Mesenchymal stem cell (in vitro differentiated cells and primary cell): ENCODE results near the gene C4orf51.

Source experiments
- DNase-seq: peaks from one replicate; pipeline ENCODE4 v3.0.0-alpha.2; 2013
- H2AFZ ChIP-seq: one replicate; pipeline ENCODE4 v1.6.1; 2013; ENCODE audit warnings: low read depth, mild to moderate bottlenecking, control low read depth, inconsistent platforms, low read length, moderate library complexity
- H2AK5ac ChIP-seq: 2 replicates; pipeline ENCODE4 v1.6.1; 2013; ENCODE audit warnings: low read length, moderate library complexity, mild to moderate bottlenecking, inconsistent platforms; ENCODE audit not compliant: severe bottlenecking
- H2BK120ac ChIP-seq: one replicate; pipeline ENCODE4 v1.6.1; 2013; ENCODE audit warnings: low read depth, mild to moderate bottlenecking, inconsistent platforms, low read length, moderate library complexity
- H2BK12ac ChIP-seq, 2 experiments: one replicate each; pipeline ENCODE4 v1.6.1; 2013; ENCODE audit warnings: inconsistent platforms in 2 of 2, low read length in 2 of 2, mild to moderate bottlenecking in 2 of 2, moderate library complexity in 2 of 2, control low read depth in 1 of 2
- H2BK15ac ChIP-seq: one replicate; pipeline ENCODE4 v1.6.1; 2013; ENCODE audit warnings: mild to moderate bottlenecking, low read depth, inconsistent platforms; ENCODE audit not compliant: poor library complexity, severe bottlenecking
- H2BK5ac ChIP-seq: 2 replicates; pipeline ENCODE4 v1.6.1; 2013; ENCODE audit warnings: low read depth, mild to moderate bottlenecking, low read length, control low read depth, inconsistent platforms; ENCODE audit not compliant: poor library complexity, severe bottlenecking
- H3K14ac ChIP-seq, 2 experiments: one replicate each; pipeline ENCODE4 v1.6.1; 2013; ENCODE audit warnings: inconsistent platforms in 2 of 2, low read length in 2 of 2, control low read depth in 1 of 2, mild to moderate bottlenecking in 1 of 2, moderate library complexity in 1 of 2
- H3K18ac ChIP-seq, 2 experiments: one replicate each; pipeline ENCODE4 v1.6.1; 2013; ENCODE audit warnings: inconsistent platforms in 2 of 2, low read length in 2 of 2, control low read depth in 1 of 2, low read depth in 1 of 2, mild to moderate bottlenecking in 1 of 2
- H3K23ac ChIP-seq, 2 experiments: one replicate each; pipeline ENCODE4 v1.6.1; 2013; ENCODE audit warnings: inconsistent platforms in 2 of 2, low read length in 2 of 2, mild to moderate bottlenecking in 2 of 2, moderate library complexity in 2 of 2, control low read depth in 1 of 2
- H3K27ac ChIP-seq: 2 replicates; pipeline ENCODE4 v1.5.1; 2013; ENCODE audit warnings: mild to moderate bottlenecking, moderate library complexity, low read length, control low read depth, inconsistent platforms; ENCODE audit not compliant: poor library complexity, severe bottlenecking
- H3K27me3 ChIP-seq, 2 experiments: 2 replicates each; pipeline versions ENCODE4 v1.6.1 to v1.7.0; 2013; ENCODE audit warnings: low read length in 2 of 2, mild to moderate bottlenecking in 2 of 2, moderate library complexity in 2 of 2, control low read depth in 1 of 2, inconsistent platforms in 1 of 2; ENCODE audit not compliant: control insufficient read depth in 1 of 2, insufficient read depth in 1 of 2
- H3K36me3 ChIP-seq, 2 experiments: 2 replicates each; pipeline versions ENCODE4 v1.6.1 to v1.7.0; 2013; ENCODE audit warnings: low read length in 2 of 2, control low read depth in 1 of 2, inconsistent platforms in 1 of 2, low read depth in 1 of 2, mild to moderate bottlenecking in 1 of 2; ENCODE audit not compliant: insufficient read depth in 2 of 2, control insufficient read depth in 1 of 2
- H3K4ac ChIP-seq, 2 experiments: one replicate each; pipeline ENCODE4 v1.6.1; 2013; ENCODE audit warnings: inconsistent platforms in 2 of 2, low read length in 2 of 2, mild to moderate bottlenecking in 2 of 2, moderate library complexity in 2 of 2, control low read depth in 1 of 2, low read depth in 1 of 2
- H3K4me1 ChIP-seq: 2 replicates; pipeline ENCODE4 v1.6.1; 2013; ENCODE audit warnings: low read depth, low read length, control low read depth; ENCODE audit not compliant: control insufficient read depth, insufficient read depth
- H3K4me2 ChIP-seq: 2 replicates; pipeline ENCODE4 v1.6.1; 2013; ENCODE audit warnings: low read length, mild to moderate bottlenecking, inconsistent platforms; ENCODE audit not compliant: poor library complexity, severe bottlenecking
- H3K4me3 ChIP-seq, 2 experiments: 2 replicates each; pipeline versions ENCODE4 v1.5.1 to v1.7.0; 2013; ENCODE audit warnings: low read length in 2 of 2, mild to moderate bottlenecking in 2 of 2, control low read depth in 1 of 2, low read depth in 1 of 2; ENCODE audit not compliant: insufficient read depth in 1 of 2
- H3K79me1 ChIP-seq: replicated peaks from 2 replicates; pipeline ENCODE4 v1.6.1; 2013; ENCODE audit warnings: mild to moderate bottlenecking, control low read depth, low read length, inconsistent platforms; ENCODE audit not compliant: poor library complexity, severe bottlenecking
- H3K9ac ChIP-seq: 2 replicates; pipeline ENCODE4 v1.7.0; 2013; ENCODE audit warnings: mild to moderate bottlenecking, low read length, moderate library complexity
- H3K9me3 ChIP-seq: 2 replicates; pipeline ENCODE4 v1.7.0; 2013; ENCODE audit warnings: mild to moderate bottlenecking, low read length; ENCODE audit not compliant: control insufficient read depth
- H4K8ac ChIP-seq: one replicate; pipeline ENCODE4 v1.6.1; 2013; ENCODE audit warnings: inconsistent platforms, mild to moderate bottlenecking, low read length, moderate library complexity
- H4K91ac ChIP-seq: one replicate; pipeline ENCODE4 v1.6.1; 2013; ENCODE audit warnings: mild to moderate bottlenecking, low read length, inconsistent platforms
- WGBS: methylation state at CpG from one replicate; pipeline ENCODE4 v1.1.7; 2013; ENCODE audit warnings: mixed read lengths; 5-methylcytosine and 5-hydroxymethylcytosine counted together

Gene C4orf51

DNA sequence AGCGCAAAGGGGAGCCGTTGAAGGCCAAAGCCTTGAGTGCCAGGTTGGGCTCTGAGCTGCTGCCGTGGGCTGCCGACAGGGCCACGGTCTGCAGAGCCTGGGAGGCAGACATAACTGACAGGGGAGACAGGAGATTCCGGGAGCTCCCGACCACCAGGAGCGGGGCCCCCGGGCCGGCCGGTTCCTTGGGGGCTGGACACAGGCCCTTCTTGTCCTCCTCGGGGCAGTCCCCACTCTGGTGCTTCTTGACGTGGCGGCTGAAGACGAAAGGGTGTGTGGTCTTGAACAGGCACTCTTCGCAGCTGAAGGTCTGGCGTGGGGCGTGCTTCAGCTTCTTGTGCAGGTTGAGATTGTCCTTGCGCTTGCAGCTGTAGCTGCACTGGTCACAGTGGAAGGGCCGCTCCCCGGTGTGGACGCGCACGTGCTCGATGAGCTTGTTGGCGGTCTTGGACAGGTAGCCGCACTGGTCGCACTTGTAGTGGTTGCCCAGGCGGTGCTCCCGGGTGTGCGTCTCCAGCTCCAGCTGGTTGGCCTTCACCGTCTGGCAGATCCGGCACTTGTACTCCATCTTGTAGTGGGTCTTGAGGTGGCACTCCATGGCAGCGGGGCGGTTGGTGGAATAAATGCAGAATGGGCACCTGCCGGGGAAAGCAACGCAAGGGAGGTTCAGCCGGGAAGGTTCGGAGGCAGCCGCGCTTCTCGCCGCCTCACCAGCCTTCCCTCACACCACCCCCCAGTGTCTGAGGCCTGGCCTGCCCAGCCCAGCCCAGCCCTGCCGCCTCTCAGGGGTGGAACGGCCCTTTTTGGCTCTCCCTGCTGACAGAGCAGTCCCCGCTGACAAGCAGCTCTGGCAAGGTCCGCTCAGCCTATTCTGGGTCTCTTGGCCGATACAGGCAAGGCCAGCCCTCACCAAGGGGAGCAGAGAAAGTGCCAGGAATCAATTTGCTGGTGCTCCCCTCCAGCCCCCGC, 81.3 kb downstream of the C4orf51 start:
- Histone ChIP-seq H4K8ac (no peak overlapping the region), H3K9ac (no peak overlapping the region), H2AK5ac (no peak overlapping the region), H2AFZ (no peak overlapping the region), H3K23ac (no peak overlapping the region), H3K4me3 (no peak overlapping the region), H3K4ac (no peak overlapping the region), H2BK15ac (no peak overlapping the region), H4K91ac (no peak overlapping the region), H3K27ac (no peak overlapping the region), H3K4me1 (no peaks in the 10 kb centered on the region), H3K36me3 (peaks cover 51 to 58% of the 10 kb centered on the region in 2 experiments), H3K14ac (peak overlapping the region in 1 of 2 experiments; percentile 20), H3K9me3 (no peaks in the 10 kb centered on the region), H2BK120ac (no peak overlapping the region), H2BK5ac (no peak overlapping the region), H3K18ac (no peak overlapping the region), H3K4me2 (no peak overlapping the region), H2BK12ac (no peak overlapping the region), H3K79me1 (peaks cover 15% of the 10 kb centered on the region), H3K27me3 (no peaks in the 10 kb centered on the region)
- no peak for DNase-seq
- 98% methylated on average over 49 of the region's 49 CpGs for WGBS

DNA sequence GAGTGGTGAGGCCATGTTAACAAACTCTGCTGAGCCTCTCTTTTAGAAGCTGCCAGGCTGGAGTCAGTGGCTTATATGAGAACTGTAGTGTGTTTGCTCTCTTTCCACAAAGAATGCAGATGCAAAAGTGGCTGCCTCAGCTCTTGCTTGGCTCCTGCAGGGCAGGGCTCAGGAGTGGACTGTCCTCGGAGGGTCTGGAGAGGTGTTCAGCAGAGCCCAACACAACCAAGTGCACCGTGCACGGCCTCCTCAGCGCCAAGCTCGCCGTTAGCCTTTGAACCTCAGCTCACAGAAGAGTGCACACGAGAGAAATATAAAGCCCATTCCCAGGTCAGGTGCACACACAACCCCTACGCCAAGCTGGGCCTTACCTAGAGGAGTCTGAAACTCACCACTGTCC, 82.8 kb downstream of the C4orf51 start:
- no peak overlapping the region for H3K4ac ChIP-seq
- WGBS = 97% methylated on average over 7 of the region's 8 CpGs
- no peak overlapping the region for H2BK5ac ChIP-seq
- no peak overlapping the region for H2AFZ ChIP-seq
- peaks cover 12% of the 10 kb centered on the region for H3K9me3 ChIP-seq
- peaks cover 19% of the 10 kb centered on the region for H3K79me1 ChIP-seq
- H3K27ac ChIP-seq = no peak overlapping the region
- H3K4me1 ChIP-seq = no peaks in the 10 kb centered on the region
- no peak overlapping the region for H2BK120ac ChIP-seq
- peaks cover 58 to 63% of the 10 kb centered on the region in 2 experiments for H3K36me3 ChIP-seq
- no peak for DNase-seq
- no peak overlapping the region for H3K4me2 ChIP-seq
- H3K18ac ChIP-seq = no peak overlapping the region
- H2BK12ac ChIP-seq = no peak overlapping the region
- no peak overlapping the region for H3K14ac ChIP-seq
- H4K91ac ChIP-seq = no peak overlapping the region
- H2BK15ac ChIP-seq = no peak overlapping the region
- H3K9ac ChIP-seq = no peak overlapping the region
- H3K23ac ChIP-seq = no peak overlapping the region
- H4K8ac ChIP-seq = no peak overlapping the region
- H3K27me3 ChIP-seq = no peaks in the 10 kb centered on the region
- no peak overlapping the region for H3K4me3 ChIP-seq
- H2AK5ac ChIP-seq = no peak overlapping the region

DNA sequence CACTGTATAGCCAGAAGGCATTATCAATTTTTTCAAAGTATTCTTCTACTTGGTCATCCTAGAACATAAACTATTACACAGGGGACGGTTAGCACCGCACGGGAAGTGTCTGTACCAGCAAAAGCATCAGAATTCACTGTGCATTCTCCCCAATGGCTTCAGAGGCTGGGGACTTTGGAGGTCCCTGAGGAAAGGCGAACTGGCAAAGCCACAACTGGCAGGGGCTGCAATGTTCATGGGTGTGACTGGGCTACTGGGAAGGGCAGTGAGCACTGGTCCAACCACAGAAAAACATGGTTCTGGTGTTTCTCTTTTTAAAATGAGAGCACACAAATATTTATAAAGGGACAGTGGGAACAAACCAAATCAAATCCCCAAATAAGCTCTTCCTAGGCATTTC, 83.5 kb downstream of the C4orf51 start:
- H3K4me3 ChIP-seq = no peak overlapping the region
- H3K27ac ChIP-seq = no peak overlapping the region
- H3K36me3 ChIP-seq = peaks cover 58 to 63% of the 10 kb centered on the region in 2 experiments
- no peak overlapping the region for H2BK15ac ChIP-seq
- peaks cover 15% of the 10 kb centered on the region for H3K9me3 ChIP-seq
- no peak overlapping the region for H2AK5ac ChIP-seq
- H3K79me1 ChIP-seq = peaks cover 18% of the 10 kb centered on the region
- no peak overlapping the region for H2BK12ac ChIP-seq
- no peaks in the 10 kb centered on the region for H3K4me1 ChIP-seq
- H3K9ac ChIP-seq = no peak overlapping the region
- no peak overlapping the region for H3K4me2 ChIP-seq
- 99% methylated on average over 4 of the region's 4 CpGs for WGBS
- H2BK120ac ChIP-seq = no peak overlapping the region
- no peaks in the 10 kb centered on the region for H3K27me3 ChIP-seq
- no peak overlapping the region for H3K14ac ChIP-seq
- H2AFZ ChIP-seq = no peak overlapping the region
- H3K18ac ChIP-seq = no peak overlapping the region
- H3K23ac ChIP-seq = no peak overlapping the region
- no peak overlapping the region for H2BK5ac ChIP-seq
- no peak overlapping the region for H3K4ac ChIP-seq
- no peak for DNase-seq
- no peak overlapping the region for H4K8ac ChIP-seq
- no peak overlapping the region for H4K91ac ChIP-seq

DNA sequence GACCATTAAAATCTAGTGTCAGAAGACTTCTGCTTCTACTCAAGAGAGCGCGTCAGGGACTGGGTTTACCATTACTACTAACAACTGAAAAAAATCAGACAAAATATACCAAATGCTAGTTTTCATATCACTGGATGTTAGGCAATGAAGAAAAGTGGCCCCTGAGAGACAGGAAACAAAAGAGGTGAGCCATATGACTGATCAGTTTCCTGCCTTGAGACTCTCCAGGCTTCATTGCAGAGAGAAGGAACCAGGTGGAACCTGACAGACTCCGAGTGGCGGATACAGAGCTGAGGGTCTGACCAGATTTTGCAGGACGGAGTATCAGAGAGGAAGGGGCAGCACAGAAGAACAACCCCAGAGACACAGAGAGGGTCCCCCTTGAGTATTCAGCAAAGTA, 86.3 kb downstream of the C4orf51 start:
- Histone ChIP-seq H3K27me3 (no peaks in the 10 kb centered on the region), H3K9ac (no peak overlapping the region), H3K36me3 (peaks cover 39 to 47% of the 10 kb centered on the region in 2 experiments), H3K4me1 (no peaks in the 10 kb centered on the region), H2AK5ac (no peak overlapping the region), H4K8ac (no peak overlapping the region), H3K79me1 (peaks cover 12% of the 10 kb centered on the region), H3K4me2 (no peak overlapping the region), H3K9me3 (peaks cover 15% of the 10 kb centered on the region), H3K18ac (no peak overlapping the region), H3K4ac (no peak overlapping the region), H3K4me3 (no peak overlapping the region), H2BK12ac (no peak overlapping the region), H4K91ac (no peak overlapping the region), H3K27ac (no peak overlapping the region), H3K23ac (no peak overlapping the region), H3K14ac (no peak overlapping the region), H2BK5ac (no peak overlapping the region), H2AFZ (no peak overlapping the region), H2BK120ac (no peak overlapping the region), H2BK15ac (no peak overlapping the region)
- 100% methylated on average over 4 of the region's 5 CpGs for WGBS
- no peak for DNase-seq
